Cortex of kidney (tissue), 1 donor: ENCODE results near the gene GOLGA2.
"Not testable (repeated sequence)": the region's sequence is repeated elsewhere in the genome, so short reads cannot be mapped to it uniquely, and the experiment has no call there.

Source experiments
- DNase-seq: peaks from one replicate; lab custom pipeline; 2025; lab: John Stamatoyannopoulos, UW

GOLGA2 gene

DNA sequence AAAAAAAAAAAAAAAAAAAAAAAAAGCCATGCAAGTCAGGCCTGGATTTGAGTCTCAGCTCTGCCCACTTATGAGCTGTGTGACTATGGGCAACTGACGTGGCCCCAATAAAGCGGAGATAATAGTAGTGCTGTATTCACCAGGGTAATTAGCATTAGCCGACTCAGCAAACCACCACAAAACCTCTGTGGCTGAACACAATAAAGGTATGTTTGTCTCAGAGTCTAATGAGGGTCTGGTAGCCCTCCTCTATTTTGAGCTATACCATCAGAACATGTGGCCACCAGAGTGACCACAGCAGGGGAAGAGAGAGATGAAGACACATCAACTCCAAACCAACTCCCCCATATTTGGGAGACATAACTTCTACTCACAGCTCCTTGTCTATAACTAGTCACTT is 16.2 kb upstream of the GOLGA2 start:
- DNase-seq: no peak

- no peak for DNase-seq
These were observed 12.6 kb upstream of the GOLGA2 start for GRCh38 chr9:128288273-128289004.

GRCh38 chr9:128286440-128286839 is 10.6 kb upstream of the GOLGA2 start:
- no peak for DNase-seq

DNA sequence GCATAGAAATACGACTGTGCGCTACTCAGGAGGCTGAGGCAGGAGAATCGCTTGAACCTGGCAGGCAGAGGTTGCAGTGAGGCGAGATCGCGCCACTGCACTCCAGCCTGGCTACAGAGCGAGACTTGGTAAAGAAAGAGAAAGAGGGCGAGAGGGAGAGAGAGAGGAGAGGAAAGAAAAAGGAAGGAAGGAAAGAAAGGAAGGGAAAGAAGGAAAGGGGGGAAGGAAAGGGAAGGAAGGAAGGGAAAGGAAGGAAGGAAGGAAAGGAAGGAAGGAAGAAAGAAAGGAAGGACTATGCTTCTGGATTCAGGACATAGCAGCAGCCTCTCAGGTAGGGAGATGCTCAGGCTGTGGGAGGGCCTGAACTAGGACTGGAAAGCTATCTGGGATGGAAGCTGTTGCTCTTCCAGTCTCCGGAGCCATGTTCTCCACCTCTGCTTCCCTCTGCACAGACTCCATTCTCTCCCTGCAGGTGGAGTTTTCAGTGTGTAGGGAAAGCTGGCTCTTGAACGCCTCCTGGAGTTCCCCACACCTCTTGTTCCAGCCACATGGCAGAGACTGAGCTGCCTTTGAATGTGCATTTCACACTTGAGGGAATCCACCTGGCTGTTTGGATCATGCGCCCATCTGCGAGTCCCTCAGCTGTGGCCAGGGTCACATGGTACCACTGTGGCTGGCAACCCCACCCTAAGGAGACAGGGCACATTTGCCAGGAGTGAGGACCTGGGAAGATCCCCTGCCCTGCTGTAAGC is 9.4 kb upstream of the GOLGA2 start:
- DNase-seq: no peak

DNA sequence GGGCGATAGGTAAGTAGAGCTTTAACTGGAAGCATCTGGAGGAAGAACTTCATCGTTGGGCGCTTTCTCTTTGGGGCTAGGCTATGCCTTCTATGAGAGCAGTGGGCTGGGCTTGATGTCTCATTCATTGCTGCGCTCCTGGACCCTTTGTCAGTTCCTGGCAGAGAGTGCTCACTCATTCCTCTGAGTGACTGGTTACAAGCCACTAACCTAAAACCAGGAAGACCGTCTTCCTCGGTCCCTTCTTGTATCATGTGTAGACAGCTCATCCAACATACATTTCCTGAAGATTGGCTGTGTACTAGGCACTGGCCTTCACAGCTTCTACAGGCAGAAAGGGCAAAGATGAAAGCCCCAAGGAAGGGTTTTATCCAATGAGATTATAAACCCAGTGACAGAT is 6.7 kb upstream of the GOLGA2 start:
- DNase-seq: no peak

GRCh38 chr9:128280084-128280622 is 4.3 kb upstream of the GOLGA2 start:
- DNase-seq: no peak

DNA sequence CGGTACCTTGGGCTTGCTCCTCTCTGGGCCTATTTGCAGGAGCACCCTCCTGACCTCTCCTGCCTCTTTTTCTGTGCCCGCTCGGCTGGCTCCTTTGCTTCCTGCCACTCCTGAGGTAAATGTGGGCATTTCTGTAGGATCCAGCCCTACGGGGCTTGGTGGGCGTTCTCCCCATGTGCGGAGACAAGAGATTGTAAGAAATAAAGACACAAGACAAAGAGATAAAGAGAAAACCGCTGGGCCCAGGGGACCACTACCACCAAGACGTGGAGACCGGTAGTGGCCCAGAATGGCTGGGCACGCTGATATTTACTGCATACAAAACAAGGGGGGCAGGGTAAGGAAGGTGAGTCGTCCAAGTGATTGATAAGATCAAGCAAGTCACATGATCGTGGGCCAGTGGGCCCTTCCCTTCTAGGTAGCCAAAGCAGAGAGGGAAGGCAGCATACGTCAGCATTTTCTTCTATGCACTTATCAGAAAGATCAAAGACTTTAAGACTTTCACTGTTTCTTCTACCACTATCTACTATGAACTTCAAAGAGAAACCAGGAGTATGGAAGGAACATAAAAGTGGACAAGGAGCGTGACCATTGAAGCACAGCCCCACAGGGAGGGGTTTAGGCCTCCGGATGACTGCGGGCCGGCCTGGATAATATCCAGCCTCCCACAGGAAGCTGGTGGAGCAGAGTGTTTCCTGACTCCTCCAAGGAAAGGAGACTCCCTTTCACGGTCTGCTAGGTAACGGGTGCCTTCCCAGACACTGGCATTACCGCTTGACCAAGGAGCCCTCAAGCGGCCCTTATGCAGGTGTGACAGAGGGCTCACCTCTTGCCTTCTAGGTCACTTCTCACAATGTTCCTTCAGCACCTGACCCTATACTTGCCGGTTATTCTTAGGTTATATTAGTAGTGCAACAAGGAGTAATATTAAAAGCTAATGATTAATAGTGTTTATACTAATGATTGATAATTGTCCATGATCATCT is 3.6 kb upstream of the GOLGA2 start:
- not testable (repeated sequence) for DNase-seq

GRCh38 chr9:128276574-128277270 is 915 bp upstream of the GOLGA2 start:
- no peak for DNase-seq

DNA sequence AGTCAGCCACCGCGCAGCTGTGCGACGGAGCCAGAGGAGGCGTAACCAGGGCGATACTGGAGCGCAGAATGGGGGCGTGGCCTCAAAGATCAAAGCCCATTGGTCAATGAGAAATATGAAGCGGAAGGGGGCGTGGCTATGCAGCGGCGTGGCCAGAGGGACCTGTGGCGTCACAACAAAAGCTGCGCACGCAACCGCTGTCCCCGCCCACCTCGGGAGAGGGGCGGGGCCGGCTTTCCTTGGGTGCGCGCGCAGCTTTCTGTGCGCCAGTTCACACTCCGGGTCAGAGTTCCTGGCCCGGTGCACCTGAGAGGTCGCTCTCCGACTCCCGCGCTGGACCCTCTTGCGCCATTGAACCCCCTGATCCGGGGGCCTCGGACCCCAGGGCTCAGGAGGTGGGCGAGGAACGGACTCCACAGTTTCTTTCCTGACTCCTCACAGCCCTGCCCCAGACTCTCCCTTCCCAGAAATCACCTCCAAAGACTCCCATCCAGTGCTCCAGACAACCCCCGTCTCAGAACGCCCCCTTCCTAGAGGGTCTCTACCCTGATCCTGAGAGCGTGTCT is 284 bp upstream of the GOLGA2 start, which contains the start of gene SWI5:
TSS of gene SWI5 (plus strand) at position 269 of the 566 bp plus-strand sequence.
- peak; percentile 75 for DNase-seq

- DNase-seq: no peak
These were observed 1.6 kb downstream of the GOLGA2 start for GRCh38 chr9:128274245-128274644.

- no peak for DNase-seq
These were observed 4.3 kb downstream of the GOLGA2 start for GRCh38 chr9:128271512-128271911.

GRCh38 chr9:128271112-128271511 is 4.7 kb downstream of the GOLGA2 start:
- no peak for DNase-seq

DNA sequence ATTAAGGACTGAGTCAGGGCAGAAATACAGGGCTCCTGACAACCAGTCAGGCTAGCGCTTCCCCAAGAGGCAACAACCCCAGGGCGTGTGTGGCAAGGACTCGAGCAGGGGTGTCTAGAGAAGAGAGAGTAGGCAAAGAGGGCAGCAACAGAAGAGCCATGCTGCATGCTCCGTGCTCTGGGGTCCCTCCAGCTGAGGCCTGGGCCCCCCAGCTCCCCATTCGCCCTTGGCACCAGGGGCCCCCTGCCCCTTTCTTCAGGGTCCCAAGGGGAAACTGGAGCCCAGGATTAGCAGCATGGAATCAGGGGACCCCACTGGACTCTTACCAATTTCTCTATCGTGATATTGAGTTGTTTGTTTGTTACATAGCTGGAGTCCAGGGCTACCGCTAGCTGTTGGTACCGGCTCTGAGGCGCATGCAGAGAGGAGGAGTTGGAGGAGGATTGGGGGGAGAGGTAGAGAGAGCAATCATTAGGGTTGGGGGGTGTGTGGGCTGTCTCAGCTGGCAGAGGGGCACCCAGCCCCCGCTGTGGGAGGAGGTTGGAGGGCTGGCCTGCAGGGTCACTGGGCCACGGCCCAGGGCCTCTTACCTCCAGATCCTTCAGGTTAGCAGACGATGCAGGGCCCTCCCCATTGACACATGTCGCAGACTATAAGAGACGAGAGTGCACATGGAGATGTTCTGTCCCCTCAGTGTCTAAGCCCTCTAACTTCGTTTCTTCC is 8.8 kb downstream of the GOLGA2 start:
- no peak for DNase-seq

GRCh38 chr9:128265348-128265847 is 10.4 kb downstream of the GOLGA2 start:
- no peak for DNase-seq

DNA sequence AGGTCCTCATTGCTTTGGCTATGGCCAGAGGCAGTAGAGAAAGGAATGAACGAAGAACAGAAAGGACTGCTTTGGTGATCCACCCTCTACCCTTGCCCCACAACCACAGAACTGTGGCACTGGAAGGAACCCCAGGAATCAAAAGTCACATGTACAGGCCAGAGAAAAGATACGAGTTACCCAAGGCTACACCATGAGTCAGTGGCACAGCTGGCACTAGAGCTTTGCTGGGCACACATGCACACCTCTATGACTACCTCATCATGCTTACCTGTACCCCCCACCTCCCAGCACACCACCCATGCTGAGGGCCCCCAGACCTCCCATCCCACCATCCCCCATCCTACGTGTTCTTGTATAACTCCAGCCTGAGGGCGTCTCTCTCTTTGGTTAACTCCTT is 13.1 kb downstream of the GOLGA2 start:
- no peak for DNase-seq

DNA sequence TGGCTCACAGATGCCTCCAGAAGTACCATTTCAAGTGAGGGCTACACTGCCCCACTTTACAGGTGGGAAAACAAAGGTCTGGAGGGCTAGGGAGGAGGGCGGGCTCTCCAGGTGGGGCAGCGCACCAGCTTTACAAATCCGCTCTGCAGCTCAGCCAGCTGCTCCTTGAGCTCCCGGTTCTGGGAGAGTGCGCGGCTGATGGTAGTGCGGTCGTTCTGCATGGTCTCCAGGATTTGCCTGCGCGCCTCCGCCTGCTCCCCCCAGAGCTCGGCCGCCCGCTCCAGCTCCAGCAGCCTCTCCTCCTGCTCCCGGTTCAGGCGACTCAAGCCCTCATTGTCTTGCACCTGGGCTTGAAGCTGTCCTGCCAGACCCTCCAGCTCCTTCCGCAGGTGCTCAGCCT is 15.5 kb downstream of the GOLGA2 start:
- DNase-seq: no peak

- no peak for DNase-seq
These were observed 16.7 kb downstream of the GOLGA2 start for GRCh38 chr9:128259156-128259555.

DNA sequence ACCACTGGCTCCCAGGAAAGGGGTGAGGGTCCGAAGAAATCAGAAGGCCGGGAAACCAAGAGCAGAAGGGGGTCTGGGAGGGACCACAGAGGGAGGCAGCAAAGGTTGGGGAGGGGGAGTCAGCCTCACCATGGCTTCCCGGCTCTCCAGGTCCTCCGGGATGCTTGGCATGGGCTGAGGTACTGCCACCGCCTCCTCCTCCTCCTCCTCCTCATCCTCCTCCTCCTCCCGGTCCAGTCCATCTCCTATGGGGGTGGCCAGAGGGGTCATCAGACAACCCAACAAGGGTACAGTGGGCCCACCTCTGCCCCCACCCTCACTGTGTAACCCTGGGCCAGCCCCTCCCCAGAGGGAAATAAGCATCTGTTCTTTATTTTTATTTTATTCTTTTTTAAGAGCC is 17.5 kb downstream of the GOLGA2 start:
- no peak for DNase-seq

DNA sequence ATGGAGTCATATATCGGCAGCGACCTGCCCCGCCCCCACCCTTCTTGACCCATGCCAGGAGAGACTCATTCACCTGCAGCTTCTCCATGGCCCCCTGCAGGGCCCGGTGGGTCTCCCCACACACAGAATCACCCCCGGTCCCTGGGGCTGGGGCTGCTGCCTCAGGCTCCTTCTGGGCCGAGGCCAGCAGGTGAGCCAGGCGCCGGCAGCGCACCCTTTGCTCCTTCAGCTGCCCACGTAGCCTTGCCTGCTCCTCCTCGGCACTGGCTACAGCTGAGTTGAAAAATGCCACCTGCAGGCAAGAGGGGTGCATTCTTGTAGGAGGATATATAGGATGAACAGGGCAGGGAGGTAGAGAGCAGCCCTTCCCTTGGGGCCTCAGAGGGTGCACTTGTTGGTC is 17.9 kb downstream of the GOLGA2 start:
- DNase-seq: no peak
